ENCODE results near the gene ANK3. TPM values are rescaled to one million over a fixed set of nuclear protein-coding genes. Genes with fewer than 3 reads are reported as not detected.

Gene ANK3
- total and polyA plus RNA-seq, 8 donors, result 3.6 to 115 (median 31.1) TPM

DNA sequence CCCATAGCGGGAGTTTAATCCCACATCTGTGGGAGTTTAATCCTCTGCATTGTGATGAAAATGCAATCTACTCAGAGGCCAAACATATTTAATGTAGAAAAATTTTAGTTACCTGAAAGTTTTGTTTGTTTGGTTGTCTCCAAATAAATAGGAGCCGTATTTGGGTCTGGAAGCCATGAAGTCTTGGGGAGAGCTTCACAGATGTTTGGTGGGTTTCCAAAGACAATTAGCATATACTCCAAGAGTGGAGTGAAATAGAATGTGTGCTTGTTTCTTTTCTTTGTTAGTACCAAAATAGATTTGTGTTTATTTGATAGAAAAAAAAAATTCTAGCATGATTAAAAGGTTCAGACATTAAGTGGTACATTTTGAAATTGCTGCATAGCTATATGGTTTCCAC is 50.9 kb downstream of the ANK3 start:
- no peaks in the 10 kb centered on the region for H3K27me3 ChIP-seq
- H3K27ac ChIP-seq, result no peak overlapping the region
- no peak for DNase-seq
- intact Hi-C loops (cut with DNase I; ENCODE audit: low total_unique reads), result no loop called here
- no peak for TF ChIP-seq POLR2A (IDR thresholded peaks at IDR 0.05)
- no peak for TF ChIP-seq POLR2AphosphoS5 (IDR thresholded peaks at IDR 0.05)
- TF ChIP-seq EP300 (IDR thresholded peaks at IDR 0.05), result no peak
- H3K4me3 ChIP-seq, result no peak overlapping the region
- no peaks in the 10 kb centered on the region for H3K36me3 ChIP-seq
- no peaks in the 10 kb centered on the region for H3K9me3 ChIP-seq
- WGBS, 5 donors, result 62 to 85% (median 66%) methylated on average over 2 of the region's 2 CpGs
- no peaks in the 10 kb centered on the region for H3K4me1 ChIP-seq

DNA sequence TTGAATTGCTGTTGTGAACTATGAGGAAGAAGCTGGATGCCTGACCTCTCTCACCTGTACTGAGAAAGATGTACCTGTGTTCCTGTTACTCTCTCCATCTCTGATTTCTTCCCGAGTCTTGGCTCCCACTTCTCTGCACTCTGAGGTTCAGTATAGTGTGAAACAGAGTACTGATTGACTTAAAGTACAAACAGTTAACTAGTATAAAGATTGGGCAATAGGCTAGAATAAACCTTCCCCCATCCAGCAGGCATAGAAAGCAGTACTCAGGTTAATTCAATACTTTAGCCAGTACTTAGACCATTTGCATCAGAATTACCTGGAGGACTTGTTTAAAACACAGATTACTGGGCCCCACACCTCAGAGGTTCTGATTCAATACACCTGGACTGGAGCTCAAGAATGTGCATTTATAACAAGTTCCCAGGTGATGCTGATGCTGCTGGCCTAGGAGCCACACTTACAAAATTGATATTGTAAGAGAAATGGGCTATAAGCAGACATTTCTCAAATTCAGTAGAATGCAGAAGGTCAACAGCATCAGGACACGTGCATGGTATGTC is 51.6 kb downstream of the ANK3 start:
- no peak overlapping the region for H3K27ac ChIP-seq
- H3K4me3 ChIP-seq, result no peak overlapping the region
- DNase-seq, result no peak
- H3K27me3 ChIP-seq, result no peaks in the 10 kb centered on the region
- H3K36me3 ChIP-seq, result no peaks in the 10 kb centered on the region
- H3K9me3 ChIP-seq, result no peaks in the 10 kb centered on the region
- intact Hi-C loops (cut with DNase I; ENCODE audit: low total_unique reads), result no loop called here
- H3K4me1 ChIP-seq, result no peaks in the 10 kb centered on the region
- 52 to 70% (median 67%) methylated on average over 2 of the region's 2 CpGs for WGBS, 5 donors
- TF ChIP-seq POLR2A (IDR thresholded peaks at IDR 0.05) (no peak), EP300 (IDR thresholded peaks at IDR 0.05) (no peak), POLR2AphosphoS5 (IDR thresholded peaks at IDR 0.05) (no peak)
- TF ChIP-seq, protein P1, sequence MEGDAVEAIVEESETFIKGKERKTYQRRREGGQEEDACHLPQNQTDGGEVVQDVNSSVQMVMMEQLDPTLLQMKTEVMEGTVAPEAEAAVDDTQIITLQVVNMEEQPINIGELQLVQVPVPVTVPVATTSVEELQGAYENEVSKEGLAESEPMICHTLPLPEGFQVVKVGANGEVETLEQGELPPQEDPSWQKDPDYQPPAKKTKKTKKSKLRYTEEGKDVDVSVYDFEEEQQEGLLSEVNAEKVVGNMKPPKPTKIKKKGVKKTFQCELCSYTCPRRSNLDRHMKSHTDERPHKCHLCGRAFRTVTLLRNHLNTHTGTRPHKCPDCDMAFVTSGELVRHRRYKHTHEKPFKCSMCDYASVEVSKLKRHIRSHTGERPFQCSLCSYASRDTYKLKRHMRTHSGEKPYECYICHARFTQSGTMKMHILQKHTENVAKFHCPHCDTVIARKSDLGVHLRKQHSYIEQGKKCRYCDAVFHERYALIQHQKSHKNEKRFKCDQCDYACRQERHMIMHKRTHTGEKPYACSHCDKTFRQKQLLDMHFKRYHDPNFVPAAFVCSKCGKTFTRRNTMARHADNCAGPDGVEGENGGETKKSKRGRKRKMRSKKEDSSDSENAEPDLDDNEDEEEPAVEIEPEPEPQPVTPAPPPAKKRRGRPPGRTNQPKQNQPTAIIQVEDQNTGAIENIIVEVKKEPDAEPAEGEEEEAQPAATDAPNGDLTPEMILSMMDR (IDR thresholded peaks at IDR 0.05), result no peak

DNA sequence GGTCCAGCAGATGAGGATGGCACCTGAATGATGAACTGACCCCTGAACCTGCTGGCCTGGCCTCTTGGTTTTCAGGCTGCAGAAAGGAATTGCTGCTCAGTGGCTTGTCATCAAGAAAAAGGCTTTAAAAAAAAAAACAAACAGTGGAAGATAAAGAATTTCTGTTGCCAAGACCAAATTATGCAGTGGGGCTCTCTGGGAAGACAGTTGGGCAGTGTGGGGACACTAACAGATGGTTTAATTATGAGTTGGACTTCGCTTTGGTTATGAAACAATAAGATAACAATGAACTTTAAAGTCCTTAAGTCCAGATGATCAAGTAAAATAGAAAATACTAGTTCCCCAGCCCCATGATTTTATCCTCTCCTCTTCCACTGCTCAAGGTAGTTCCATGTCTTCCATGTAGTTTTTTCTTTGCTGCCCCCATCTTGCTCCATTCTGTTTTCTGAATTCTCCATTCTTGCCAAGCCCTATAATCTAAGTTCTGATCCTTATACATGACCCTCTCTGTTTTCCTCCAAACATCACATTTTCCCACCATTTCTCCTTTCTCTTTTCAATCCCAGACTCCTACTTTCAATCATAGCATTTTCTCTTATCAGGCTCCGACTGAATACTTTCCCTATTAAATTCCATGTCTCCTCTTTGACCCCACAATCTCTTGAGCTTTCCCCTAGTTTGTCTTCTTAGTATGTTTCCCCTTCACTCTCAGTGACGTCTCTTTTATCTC is 52.6 kb downstream of the ANK3 start:
- 45 to 75% (median 68%) methylated on average over 3 of the region's 3 CpGs for WGBS, 5 donors
- no peak overlapping the region for H3K27ac ChIP-seq
- intact Hi-C loops (cut with DNase I; ENCODE audit: low total_unique reads), result no loop called here
- no peaks in the 10 kb centered on the region for H3K4me1 ChIP-seq
- H3K36me3 ChIP-seq, result no peaks in the 10 kb centered on the region
- H3K27me3 ChIP-seq, result no peaks in the 10 kb centered on the region
- TF ChIP-seq, protein P1 (IDR thresholded peaks at IDR 0.05), result no peak
- TF ChIP-seq POLR2A (IDR thresholded peaks at IDR 0.05), result no peak
- TF ChIP-seq POLR2AphosphoS5 (IDR thresholded peaks at IDR 0.05), result no peak
- TF ChIP-seq EP300 (IDR thresholded peaks at IDR 0.05), result no peak
- no peaks in the 10 kb centered on the region for H3K9me3 ChIP-seq
- no peak for DNase-seq
- no peak overlapping the region for H3K4me3 ChIP-seq

DNA sequence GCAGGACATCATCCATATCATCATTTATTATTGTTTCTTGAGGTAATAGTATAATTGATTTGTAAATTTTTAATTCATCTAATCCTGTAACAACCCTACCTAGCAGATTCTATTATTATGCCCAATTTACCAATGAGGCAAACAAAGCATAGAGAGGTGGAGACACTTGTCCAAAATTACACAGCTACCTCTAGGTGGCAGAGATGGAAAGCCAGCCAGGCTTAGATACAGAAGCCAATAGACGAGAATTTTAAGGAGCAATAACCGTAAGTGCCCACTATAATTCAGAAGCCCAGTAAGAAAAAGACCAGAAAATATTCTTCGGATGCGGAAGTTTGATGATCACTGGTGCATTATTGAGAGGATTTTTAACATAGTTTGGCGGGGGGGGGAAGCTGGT is 54.0 kb downstream of the ANK3 start:
- 83 to 95% (median 93%) methylated on average over 5 of the region's 5 CpGs for WGBS, 5 donors
- no peak for TF ChIP-seq EP300 (IDR thresholded peaks at IDR 0.05)
- no peak for TF ChIP-seq POLR2A (IDR thresholded peaks at IDR 0.05)
- TF ChIP-seq, protein P1 (IDR thresholded peaks at IDR 0.05), result no peak
- no peak for TF ChIP-seq POLR2AphosphoS5 (IDR thresholded peaks at IDR 0.05)

DNA sequence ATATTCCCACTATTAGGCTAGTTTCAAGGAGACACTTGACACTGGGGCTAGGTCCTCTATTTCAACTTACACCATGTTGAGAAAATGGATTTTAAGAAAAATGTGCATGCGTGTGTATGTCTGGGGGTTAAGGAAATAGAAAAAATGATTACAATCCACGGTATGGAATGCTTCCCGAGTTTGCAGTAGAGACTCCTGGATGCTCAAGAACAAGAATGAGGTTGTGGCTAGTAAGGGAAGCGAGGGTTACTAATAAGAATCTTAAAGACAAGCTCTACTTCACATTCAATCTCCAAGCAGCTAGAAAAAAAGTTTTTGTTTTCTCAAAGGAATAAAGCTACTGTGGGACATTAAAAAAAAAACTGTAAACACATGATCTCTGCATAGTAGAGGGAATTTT is 54.7 kb downstream of the ANK3 start:
- Histone ChIP-seq H3K27ac (no peak overlapping the region), H3K27me3 (no peaks in the 10 kb centered on the region), H3K4me3 (no peak overlapping the region), H3K9me3 (peaks cover 0 to 3% (median under 1%) of the 10 kb centered on the region in 4 donors), H3K4me1 (no peaks in the 10 kb centered on the region), H3K36me3 (no peaks in the 10 kb centered on the region)
- no peak for DNase-seq
- 65 to 71% (median 69%) methylated on average over 4 of the region's 4 CpGs for WGBS, 5 donors
- intact Hi-C loops (cut with DNase I; ENCODE audit: low total_unique reads), result no loop called here
- TF ChIP-seq, protein P1 (IDR thresholded peaks at IDR 0.05), result no peak
- no peak for TF ChIP-seq POLR2A (IDR thresholded peaks at IDR 0.05)
- no peak for TF ChIP-seq POLR2AphosphoS5 (IDR thresholded peaks at IDR 0.05)
- no peak for TF ChIP-seq EP300 (IDR thresholded peaks at IDR 0.05)

More for the DNA sequence above, 54.0 kb downstream of the ANK3 start:
- DNase-seq, result no peak
- Histone ChIP-seq H3K4me3 (no peak overlapping the region), H3K36me3 (no peaks in the 10 kb centered on the region), H3K4me1 (no peaks in the 10 kb centered on the region), H3K9me3 (no peaks in the 10 kb centered on the region), H3K27me3 (no peaks in the 10 kb centered on the region), H3K27ac (no peak overlapping the region)
- intact Hi-C loops (cut with DNase I; ENCODE audit: low total_unique reads), result no loop called here
